GM18511 (cell line): ENCODE measurements around the gene SKAP2.

Source experiments
- ATAC-seq: cut with Tn5 transposase; IDR thresholded peaks from one replicate; pipeline ENCODE4 v1.9.1; 2021; ENCODE audit warnings: mild to moderate bottlenecking, moderate library complexity; ENCODE audit not compliant: unreplicated experiment

Gene SKAP2

DNA sequence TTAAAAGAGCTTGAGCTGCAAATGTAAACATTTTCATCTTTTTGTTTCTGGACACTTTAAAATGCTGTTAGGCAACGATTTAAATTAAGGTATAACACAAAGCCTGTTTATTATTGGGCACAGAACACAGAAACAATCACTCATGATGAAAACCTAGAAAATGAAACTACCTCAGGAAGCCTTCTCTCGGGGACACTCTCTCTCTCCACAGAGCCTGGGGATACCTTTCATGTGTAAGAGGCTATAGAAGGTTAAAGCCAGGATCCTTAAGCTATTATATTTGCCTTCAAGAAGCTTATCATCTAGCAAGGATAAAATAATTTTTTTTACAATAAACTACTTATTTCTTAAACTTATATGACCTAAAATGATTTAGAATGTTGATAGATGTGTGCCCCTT lies 194.1 kb downstream of the SKAP2 start:
- no peak for ATAC-seq

DNA sequence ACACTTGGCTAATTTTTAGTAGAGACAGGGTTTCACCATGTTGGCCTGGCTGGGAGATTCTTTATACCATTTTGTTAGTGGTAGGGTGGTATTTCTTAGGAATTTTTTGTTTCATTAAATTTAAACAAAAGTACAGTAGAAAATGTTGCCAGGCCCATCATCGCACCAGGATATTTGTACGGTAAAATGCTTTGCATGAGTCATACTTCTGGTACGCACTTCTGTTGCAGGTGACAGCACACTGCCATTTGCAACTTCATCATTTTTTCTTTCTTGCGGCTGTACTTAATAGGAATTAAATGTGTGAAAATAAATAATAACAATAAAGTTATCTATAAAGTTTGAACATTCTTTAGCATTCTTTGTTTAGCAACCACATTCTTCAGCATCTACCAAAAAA lies 195.6 kb downstream of the SKAP2 start:
- ATAC-seq = no peak

DNA sequence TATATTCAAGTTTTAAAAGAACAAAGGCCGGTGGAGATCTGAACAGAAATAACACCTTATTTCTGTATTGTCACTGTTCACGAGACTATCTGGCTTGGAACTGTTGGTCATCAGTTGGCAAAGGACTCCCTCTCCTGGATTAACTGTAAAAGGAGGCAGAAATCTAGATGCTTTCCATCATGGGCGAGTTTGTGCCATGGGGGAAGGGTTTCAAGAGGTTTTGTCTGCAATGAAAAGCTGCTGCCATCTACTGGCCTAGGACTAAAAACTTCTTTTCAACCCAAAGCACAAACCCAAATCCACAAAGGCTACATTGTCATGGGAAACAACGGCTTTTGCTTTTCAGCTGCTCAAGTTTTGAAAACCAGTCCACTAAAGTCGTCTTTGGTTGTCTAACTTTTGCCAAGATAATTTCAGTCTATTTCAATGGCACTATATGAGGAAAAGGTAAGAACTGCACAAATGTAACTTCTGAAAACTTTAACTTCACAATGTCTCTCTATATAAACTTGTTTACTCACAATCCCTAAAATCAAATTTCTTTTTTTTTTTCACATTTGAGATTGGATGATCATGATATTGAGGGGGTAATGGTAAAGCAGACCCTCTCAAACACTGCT lies 196.8 kb downstream of the SKAP2 start:
- no peak for ATAC-seq

DNA sequence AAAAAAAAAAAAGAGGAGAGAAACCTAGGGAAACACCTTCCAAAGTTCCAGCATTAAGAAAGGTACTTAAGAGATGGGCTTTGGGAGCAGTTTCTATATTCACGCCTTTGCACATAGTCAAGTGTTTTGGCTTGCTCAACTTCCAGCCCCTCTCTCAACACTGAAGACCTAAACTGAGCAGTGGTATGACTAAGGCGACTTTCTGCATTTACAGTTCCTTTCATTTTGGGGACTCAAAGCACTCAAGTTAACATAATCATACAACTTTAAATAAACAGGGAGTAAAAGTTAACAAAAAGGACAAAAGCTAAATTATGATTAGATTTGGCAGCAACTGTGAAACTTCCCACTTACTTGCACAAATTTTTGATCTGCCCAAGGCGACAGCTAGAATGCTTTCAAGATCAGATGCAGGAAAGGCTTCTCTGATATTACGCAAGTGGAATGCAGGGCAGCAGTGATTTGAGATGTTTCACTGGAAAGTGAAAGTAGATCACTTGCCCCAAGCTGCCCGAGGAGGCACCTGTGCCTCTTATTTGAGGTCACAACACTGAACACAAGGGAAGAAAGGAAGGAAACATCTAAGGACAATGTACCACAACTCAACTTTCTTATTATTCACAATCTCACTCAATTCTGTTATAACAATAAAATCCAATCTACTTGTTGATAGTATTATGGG lies 199.5 kb downstream of the SKAP2 start:
- no peak for ATAC-seq

DNA sequence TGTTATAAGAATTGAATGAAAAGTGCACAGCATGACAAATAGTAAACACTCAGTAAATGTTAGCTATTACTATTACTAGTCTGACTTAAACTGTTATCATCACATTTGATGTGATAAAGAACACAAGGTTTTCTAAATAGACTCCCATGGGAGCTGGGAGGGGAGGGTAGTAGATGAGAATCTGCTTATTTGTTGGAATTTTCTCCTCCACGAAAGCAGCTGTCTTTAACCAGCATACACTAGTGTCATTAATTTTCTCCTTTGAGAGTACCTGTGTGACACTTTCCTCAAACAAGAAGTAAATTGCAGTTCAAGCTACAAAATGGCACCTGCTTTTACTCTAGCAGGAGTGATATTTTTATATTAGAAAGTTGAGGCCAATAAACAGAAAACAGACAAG lies 200.1 kb downstream of the SKAP2 start:
- no peak for ATAC-seq

DNA sequence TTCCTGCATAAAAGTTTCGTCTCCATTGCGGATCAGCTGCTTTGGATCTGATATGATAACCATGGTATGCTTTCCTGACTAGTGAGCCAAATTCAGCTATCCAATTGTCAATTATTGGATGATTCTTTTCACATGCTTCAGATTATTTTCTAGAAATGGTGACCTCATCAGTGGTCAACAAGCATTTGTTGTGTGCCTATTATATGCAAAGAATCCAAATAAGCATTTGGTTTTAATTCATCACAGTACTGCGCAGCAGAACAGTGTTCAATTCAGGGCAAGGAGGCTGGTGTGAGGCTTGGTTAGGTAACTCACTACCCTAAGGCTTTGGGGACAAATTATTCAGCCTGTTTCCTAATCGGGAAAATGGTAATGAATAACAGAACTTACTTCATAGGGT lies 200.5 kb downstream of the SKAP2 start:
- ATAC-seq = no peak

DNA sequence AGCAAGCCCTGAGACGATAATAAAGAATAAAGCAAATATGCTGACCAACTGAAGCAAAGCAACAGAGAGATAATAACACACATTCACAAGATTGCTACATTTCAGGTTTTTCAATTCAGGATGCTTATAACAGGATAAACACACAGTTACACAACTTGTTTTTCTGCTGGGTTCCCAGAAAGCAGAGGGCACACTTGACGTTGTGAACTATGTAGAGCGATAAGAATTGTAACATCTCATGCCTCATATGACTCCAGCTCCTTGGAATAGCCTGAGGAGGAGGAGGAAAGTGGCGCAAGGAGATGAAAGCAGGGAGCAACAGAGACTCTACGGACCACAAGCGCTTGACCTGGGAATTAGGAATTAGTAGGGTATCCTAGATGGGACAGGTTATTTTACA lies 201.7 kb downstream of the SKAP2 start:
- ATAC-seq = no peak

DNA sequence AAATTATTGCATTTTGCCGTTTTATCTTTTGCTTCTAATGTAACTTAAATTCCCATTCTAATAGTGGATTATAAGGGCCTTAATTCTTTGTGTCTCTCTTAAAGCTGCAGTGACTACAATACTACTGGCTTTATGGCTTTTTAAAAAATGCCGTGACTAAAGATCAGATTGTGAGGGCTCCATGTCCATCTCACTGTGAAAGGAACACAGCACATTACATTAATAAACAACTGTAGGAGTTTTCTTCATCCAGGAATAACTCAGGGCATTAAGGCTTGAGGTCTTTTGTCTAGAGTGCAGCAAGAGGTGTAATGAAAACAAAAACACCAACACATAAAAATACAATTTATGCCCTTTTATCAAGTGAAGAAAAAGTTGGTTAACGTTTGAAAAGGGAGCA lies 205.3 kb downstream of the SKAP2 start:
- no peak for ATAC-seq

DNA sequence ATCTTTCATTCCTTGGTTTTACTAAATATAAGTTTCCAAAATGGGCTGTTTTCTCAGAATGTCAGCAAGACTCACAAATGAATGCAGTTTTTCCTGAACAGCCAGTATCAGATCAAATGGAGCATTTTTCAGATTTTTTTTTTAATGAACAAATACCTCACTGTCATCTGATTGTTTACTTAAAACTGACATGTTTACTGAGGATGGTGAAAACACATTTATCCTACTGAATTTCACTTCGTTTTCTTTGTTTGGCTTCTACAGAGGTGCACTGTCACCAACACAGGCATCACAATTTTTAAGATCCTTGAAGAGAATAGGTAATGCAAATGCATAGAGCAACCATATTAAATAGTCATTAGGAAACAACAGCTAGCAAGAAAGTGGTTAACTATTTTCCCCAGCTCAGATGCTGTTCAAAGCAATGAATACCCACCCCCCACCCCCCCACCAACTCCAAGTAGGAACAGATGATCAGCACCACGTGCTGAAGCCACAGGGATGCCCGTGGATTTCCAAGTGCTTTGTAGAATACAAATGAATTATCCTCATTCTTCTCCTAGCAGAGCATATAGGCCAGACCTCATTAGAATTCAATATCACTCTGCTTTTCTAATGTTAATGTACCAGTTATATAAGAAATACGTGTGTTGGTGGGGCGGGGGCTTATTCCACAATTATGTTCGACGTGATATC lies 205.9 kb downstream of the SKAP2 start:
- ATAC-seq = no peak

DNA sequence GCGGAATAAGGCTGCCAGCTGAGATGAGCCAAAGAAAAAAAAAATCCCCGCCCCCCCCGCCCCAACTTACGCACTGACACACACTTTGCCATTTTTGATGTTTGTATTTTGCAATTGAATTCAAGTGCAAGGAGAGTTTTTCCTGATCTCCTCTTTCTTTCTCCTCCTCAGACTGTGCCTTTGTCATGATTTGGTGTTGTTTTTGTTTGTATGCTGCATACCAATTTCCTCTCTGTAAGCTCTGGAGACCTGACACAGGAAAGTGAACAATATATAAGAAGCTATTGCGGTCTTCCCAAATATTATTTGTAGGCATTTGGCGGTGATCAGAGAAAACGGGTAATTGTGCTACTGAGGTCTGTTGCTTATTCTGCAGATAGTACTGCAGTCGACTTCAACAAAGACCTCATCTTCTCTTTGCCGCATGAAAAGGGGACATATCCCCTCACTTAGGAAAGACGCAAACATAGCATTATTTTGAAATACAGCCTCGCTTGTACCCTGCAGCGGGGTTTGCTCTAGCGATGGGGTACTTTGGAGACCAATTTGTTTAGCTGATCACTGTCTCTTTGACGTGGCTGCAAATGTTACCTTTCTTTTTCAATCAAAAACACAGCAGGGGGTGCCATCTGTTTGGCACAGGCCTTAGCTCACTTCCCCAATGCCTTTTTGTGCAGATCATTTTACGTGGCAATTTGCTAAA lies 206.6 kb downstream of the SKAP2 start:
- ATAC-seq = no peak

DNA sequence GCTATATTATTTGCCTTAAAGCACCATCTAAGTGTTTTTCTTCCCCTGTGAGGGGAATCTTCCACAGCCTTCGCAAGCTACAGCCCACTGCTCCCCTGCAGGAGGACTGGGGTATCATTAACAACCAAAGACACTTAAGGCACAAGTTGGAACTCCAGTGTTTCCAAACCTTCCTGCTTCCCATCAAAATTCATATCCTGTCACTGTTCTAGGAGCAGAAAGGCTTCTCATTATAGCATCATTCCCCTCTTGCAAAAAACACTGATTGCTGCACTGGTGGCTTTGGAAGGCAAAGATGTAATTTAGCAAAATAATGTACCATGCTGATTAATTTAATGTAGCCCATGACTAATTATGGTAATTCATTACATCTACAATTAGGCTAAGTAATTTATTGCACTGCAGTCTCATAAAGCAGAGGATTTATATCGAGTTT lies 207.2 kb downstream of the SKAP2 start:
- ATAC-seq = no peak

DNA sequence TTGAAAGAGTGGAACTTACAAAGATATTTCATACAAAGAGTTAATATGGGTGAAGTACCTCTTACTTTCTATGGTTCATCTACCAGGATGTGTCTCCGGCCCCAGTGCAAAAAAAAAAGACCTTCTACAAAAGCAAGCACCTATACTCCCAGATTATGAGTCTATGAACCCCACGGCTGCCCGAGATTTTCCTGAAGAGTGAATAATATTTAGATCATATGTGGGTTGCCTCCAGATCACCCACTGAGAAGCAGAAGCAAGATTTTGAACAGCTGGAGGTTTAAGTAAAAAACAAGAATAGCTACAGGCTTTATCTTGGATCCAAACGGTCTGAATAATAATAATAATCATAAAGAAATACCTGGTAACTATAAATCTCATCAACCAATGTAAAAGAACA lies 207.7 kb downstream of the SKAP2 start:
- ATAC-seq = no peak

DNA sequence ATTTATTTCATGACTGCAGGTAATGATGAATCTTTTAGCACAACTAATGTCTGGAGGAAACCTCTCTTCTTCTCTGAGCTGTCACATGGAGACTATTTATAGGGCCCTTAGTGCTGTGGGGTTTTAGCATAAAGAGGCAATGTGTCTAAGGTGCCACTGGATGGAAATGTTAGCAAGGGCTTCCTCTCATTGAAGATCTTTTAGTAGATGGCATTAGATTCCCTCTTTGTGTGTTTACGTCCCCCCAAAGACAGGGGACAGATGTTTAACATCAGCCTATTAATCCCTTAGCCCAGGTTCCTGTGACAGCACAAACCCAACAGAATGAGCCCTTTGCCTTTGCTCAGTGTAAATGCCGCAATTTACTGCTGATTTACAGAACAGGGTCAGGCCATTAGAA lies 208.6 kb downstream of the SKAP2 start:
- no peak for ATAC-seq

DNA sequence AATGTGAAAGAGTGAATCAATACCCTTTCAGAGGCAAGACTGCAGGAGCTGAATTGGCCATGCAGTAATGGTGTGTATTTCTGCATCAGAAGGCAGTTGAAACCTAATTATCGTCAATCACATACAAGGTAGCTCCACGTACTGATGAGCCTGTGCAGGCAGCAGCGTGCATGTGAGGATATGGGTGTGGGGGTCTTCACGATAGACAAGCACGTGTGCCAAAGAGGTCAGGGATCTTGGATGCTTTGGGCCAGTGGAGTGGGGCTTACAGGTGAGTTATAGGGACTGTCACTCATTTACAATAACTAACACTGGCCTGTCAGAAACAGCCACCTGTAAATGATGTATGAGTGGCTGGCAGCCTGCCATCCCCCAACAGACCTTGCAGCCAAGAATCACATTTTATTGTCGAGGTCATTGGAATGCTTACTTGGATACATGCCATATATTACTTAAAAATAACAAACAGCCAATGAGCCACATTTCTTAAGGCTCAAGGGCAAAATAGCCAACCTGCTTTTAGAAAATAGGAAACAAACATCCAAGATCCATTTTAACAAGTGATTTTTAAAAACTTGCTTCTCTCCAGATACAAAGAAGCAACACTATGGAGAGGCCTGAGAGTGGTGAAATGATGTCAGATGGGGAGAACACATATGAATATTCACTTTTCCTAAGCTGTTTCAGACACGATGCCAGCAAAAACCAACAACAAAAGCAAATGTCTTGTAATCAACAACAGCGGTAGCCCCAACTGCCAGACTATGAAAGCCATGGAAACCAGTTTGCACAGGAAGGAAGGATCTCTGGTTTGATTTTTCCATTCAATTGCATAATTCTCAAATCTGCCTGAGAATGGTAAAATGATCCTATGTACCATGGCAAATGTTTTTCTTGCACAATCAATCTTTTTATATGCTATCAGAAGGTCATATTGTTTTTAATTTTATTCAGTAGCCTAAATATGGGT lies 210.7 kb downstream of the SKAP2 start:
- no peak for ATAC-seq

DNA sequence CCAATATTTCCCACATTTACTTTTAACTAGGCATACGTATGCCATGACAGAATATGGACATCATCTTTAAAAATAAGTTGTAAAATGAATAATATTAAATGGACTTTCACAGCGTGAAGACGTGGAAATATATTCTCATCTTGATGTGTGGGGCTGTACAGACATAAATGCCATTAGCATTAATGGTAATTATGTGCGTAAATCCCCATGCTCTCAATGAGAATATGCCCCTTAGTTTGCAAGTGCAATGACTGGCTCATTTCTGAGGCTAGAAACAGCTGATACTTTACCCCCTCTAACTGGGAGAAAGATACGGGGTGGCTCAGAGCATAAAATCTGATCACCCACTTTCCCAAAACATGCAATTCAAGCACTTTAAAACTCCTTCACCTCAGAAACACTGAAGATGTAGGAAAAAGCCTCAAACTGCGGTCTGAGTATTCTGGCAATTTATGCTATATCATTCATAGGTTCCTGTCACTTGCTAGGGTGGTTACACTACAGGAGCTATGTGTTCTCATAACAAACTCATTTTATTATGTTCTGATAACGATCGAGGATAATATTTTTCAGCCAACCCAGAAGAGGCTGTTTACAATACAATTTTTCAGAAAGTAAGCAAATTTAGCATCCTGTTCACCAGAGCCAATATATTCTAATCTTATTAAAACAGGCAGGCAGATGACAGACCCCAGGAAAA lies 211.8 kb downstream of the SKAP2 start:
- ATAC-seq = no peak

DNA sequence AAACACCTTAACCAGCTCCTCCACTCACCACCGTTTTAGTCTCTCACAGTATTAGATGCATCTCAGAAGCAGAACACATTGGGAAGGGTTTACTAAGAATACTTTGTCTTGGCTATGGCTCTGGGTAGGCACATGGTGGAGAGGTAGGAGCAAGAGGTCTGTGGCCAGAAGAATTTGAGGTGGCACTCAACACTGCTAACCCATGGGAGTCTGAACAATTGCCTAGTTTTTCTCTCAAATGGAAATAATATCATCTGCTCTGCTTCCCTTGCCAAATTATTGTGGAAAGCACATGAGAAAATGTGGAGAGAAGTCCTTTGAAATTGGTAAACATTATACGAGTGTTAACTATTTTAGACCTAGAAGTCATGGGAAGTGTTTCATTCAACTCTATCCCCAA lies 214.3 kb downstream of the SKAP2 start:
- no peak for ATAC-seq

DNA sequence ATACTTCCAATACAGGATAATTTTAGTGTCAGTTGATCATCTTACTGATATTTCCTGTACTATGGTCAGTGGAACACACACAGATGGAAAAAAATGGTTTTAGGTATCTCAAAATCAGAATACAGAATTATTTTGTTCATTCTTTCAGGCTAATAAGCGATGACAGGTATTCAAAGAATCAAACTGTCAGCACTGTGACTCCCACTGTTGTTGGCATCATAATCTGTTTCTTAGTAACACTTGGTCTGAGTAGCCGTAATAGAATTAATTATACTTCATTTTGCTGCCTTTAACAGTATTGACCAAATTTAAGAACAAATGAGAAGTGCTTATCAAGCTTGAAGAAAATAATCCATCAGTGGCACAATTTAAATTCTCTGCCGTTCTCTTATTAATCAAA lies 215.0 kb downstream of the SKAP2 start:
- ATAC-seq = no peak

DNA sequence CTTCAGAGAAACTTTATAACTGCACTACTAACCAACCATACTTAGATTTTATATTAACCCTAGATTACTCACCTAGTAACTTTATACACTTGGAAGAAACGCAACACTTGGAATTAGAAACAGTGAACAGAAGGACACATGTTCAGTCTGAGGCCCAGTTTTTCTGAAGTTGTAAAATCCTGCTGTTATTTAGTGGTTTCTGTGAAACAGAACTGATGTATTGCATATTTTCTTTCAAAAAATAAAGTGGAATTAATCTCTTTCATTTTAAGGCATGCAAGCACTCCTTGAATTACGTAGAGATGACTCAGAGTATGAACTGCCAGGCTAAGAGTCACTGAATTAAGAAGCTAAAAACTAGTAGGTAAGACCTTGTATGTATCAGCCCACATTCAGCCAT lies 215.8 kb downstream of the SKAP2 start:
- no peak for ATAC-seq

DNA sequence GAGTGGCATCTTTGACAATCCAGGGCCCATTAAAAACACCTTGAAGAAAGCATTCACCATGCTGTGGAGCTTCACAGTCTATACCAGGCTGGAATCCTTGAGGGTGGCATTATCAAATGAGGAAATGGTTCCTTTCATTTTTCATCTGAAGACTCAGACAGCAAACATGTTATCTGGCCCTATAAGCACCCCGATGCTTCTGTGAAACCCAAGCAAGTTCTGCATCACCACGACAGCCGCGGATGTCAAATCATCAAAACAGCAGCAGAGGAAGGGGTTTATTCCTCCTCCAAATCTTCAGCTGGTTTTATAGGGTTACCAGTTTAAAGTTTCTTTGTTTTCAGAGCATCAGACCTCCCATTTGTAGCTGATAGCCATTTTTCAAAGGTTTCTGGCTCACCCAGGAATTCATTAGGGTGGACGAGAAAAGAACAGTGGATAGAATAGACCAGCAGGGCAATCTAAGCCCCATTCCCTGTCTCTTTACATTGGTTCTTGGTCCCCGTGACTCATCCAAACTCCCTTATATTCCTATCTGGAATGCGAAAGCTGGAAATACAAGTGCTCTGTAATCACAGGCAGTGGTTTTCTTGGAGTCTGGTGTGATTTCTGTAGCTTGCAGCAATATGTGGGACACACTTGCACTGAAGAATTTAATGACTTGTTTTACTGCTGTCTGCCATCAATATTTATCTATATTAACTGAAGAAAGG lies 217.9 kb downstream of the SKAP2 start:
- no peak for ATAC-seq
